Measurements from ENCODE around the gene PRKN. TPM values are rescaled to one million over a fixed set of nuclear protein-coding genes. Genes with fewer than 3 reads are reported as not detected.
A peak's percentile ranks its signal among the peaks of the same experiment; 100 is the strongest.

PRKN gene
- total and polyA plus RNA-seq, 9 of the 15 experiments (the other 6 are each of a cell fraction or from before 2014, with no cell fraction given) = 0.03 to 0.96 (median 0.15) TPM; not detected in 2

GRCh38 chr6:162271922-162272321 is 455.6 kb downstream of the PRKN start:
- H3K36me3 ChIP-seq (ENCODE audit: control insufficient read depth, insufficient read depth, low read length) = no peaks in the 10 kb centered on the region
- CTCF ChIA-PET (ENCODE audit: low intra/inter-chr PET ratio) = no interaction called here
- no peaks in the 10 kb centered on the region for H4K20me1 ChIP-seq (replicated peaks; ENCODE audit: control insufficient read depth, insufficient read depth, low read length)
- H3K4me1 ChIP-seq (replicated peaks in 1 of 2; ENCODE audit: control insufficient read depth in 2 of 2, insufficient read depth in 2 of 2, low read length in 2 of 2) = no peaks in the 10 kb centered on the region
- DNase-seq (ENCODE audit: extremely low read depth in 1 of 4, low spot score in 3 of 4) (peak in 1 of 4 experiments; percentile 15), ATAC-seq (no peak), FAIRE-seq (no peak)
- H3K4me3 ChIP-seq = no peak overlapping the region
- H3K27ac ChIP-seq (ENCODE audit: extremely low read depth, low read depth, low read length) = no peak overlapping the region
- WGBS (ENCODE audit: insufficient coverage, low coverage, missing lambda C conversion rate) = 0% methylated on average over 5 of the region's 5 CpGs
- H3K27me3 ChIP-seq (ENCODE audit: control insufficient read depth in 2 of 2, insufficient read depth in 2 of 2, low read length in 2 of 2) = no peaks in the 10 kb centered on the region
- H3K79me2 ChIP-seq (ENCODE audit: control insufficient read depth, insufficient read depth, low read length) = no peaks in the 10 kb centered on the region
- TF ChIP-seq POU5F1 (IDR thresholded peaks at IDR 0.05; ENCODE audit: borderline replicate concordance, low read depth, low read length, partially characterized antibody) = no peak
- TF ChIP-seq ZKSCAN1 (IDR thresholded peaks at IDR 0.05; ENCODE audit: low read depth, low read length) = no peak
- TF ChIP-seq NFIC (IDR thresholded peaks at IDR 0.05) = peak; percentile 62; the same call in 1 of the 2 replicates
- no peak for TF ChIP-seq ZNF79 (CRISPR knock-in tag; IDR thresholded peaks at IDR 0.05; ENCODE audit: low read depth)
- no peak for TF ChIP-seq ZFX (CRISPR knock-in tag; IDR thresholded peaks at IDR 0.05)
- peak; percentile 19; the same call in 1 of the 2 replicates for TF ChIP-seq NFIX (CRISPR knock-in tag; IDR thresholded peaks at IDR 0.05; ENCODE audit: low read depth)
- TF ChIP-seq POLR2B (IDR thresholded peaks at IDR 0.05; ENCODE audit: low read depth, partially characterized antibody) = no peak
- TF ChIP-seq HIVEP1 (CRISPR knock-in tag; IDR thresholded peaks at IDR 0.05) = no peak
- TF ChIP-seq POLR2AphosphoS2 (IDR thresholded peaks at IDR 0.05; ENCODE audit: low read length) = no peak
- TF ChIP-seq NELFE (IDR thresholded peaks at IDR 0.05; ENCODE audit: insufficient read depth, insufficient read length) = no peak
- no peak for TF ChIP-seq TAF1 (IDR thresholded peaks at IDR 0.05; ENCODE audit: control insufficient read depth, extremely low read depth, insufficient read depth, low read length, severe bottlenecking)
- in situ Hi-C loops (cut with MboI) = no loop called here
- no peak overlapping the region for H2AFZ ChIP-seq (ENCODE audit: low read depth, low read length)
- no TSS peak for BruUV-seq (replicated peaks)
- POLR2A ChIA-PET = interaction anchor here (0.7 kb wide), 1 partner anchor 126 kb away, joined by 3 read pairs; no protein-coding TSS in a partner anchor
- H3K4me2 ChIP-seq (ENCODE audit: insufficient read depth, low read length) = no peak overlapping the region
- H3K9me3 ChIP-seq (replicated peaks; ENCODE audit: control insufficient read depth, insufficient read depth, low read depth, low read length) = no peaks in the 10 kb centered on the region
- intact Hi-C loops (cut with micrococcal nuclease) = no loop called here
- no peak overlapping the region for H3K9ac ChIP-seq (ENCODE audit: insufficient read depth in 1 of 2, low read depth in 2 of 2, low read length in 2 of 2)
- H3K9me1 ChIP-seq (ENCODE audit: control insufficient read depth, insufficient read depth, low read length) = no peaks in the 10 kb centered on the region
